Stimulated activated CD4-positive, alpha-beta T cell treated with anti-CD3 and anti-CD28 coated beads, Interleukin-2, amount 100 ng/mL, for 48 hours (primary cell): ENCODE results near the gene SLC16A13.
"Not testable (repeated sequence)": the region's sequence is repeated elsewhere in the genome, so short reads cannot be mapped to it uniquely, and the experiment has no call there.

ENCODE experiments used
- DNase-seq, 2 donors: peaks; one replicate each; pipeline ENCODE4 v3.0.0-alpha.2; 2020

The SLC16A13 gene

GRCh38 chr17:7068268-7068667, 32.5 kb downstream of the SLC16A13 start:
- DNase-seq, result no peak

- no peak for DNase-seq
These were observed 34.9 kb downstream of the SLC16A13 start for GRCh38 chr17:7070712-7071111.

GRCh38 chr17:7072406-7072805, 36.6 kb downstream of the SLC16A13 start:
- no peak for DNase-seq

- DNase-seq, result no peak
These were observed 39.1 kb downstream of the SLC16A13 start for GRCh38 chr17:7074931-7075330.

- no peak for DNase-seq
These were observed 42.2 kb downstream of the SLC16A13 start for GRCh38 chr17:7077911-7078546.

- DNase-seq, result no peak
These were observed 42.9 kb downstream of the SLC16A13 start for GRCh38 chr17:7078711-7079110.

- no peak for DNase-seq
These were observed 44.0 kb downstream of the SLC16A13 start, which contains the start of gene CLEC10A for GRCh38 chr17:7079581-7080455. CLEC10A (minus strand) TSS chr17:7080251; CDS start chr17:7078812, 1,439 bp downstream.

- DNase-seq, result no peak
These were observed 44.7 kb downstream of the SLC16A13 start for GRCh38 chr17:7080456-7081041.

GRCh38 chr17:7081341-7082062, 45.7 kb downstream of the SLC16A13 start:
- no peak for DNase-seq

GRCh38 chr17:7083592-7083991, 47.8 kb downstream of the SLC16A13 start:
- DNase-seq, result no peak

- DNase-seq, result no peak
These were observed 48.3 kb downstream of the SLC16A13 start for GRCh38 chr17:7084088-7084487.

GRCh38 chr17:7088442-7088841, 52.6 kb downstream of the SLC16A13 start:
- DNase-seq, result not testable (repeated sequence)

GRCh38 chr17:7089570-7089969, 53.8 kb downstream of the SLC16A13 start:
- not testable (repeated sequence) for DNase-seq
